Panc1 (cell line): ENCODE results near the gene ANKRD40.

Source experiments
- POLR2AphosphoS5 ChIP-seq: IDR thresholded peaks from 2 replicates; pipeline ENCODE4 v1.6.1; 2012; ENCODE audit warnings: mild to moderate bottlenecking, low read depth, low read length, moderate library complexity
- SIN3A ChIP-seq: IDR thresholded peaks from 2 replicates; pipeline ENCODE4 v1.6.1; 2012; ENCODE audit warnings: low read depth, mild to moderate bottlenecking, low read length, moderate library complexity, borderline replicate concordance; ENCODE audit not compliant: insufficient read depth
- TCF7L2 ChIP-seq: IDR thresholded peaks from 2 replicates; pipeline ENCODE4 v1.6.1; 2011; ENCODE audit warnings: mild to moderate bottlenecking, low read depth, low read length, inconsistent platforms
- TF ChIP-seq, protein P1 (sequence below): fragments of 450-650 bp; IDR thresholded peaks from 2 replicates; pipeline ENCODE4 v1.5.1; 2017; ENCODE audit warnings: mild to moderate bottlenecking
- TF ChIP-seq, protein P2 (sequence below), 2 experiments: IDR thresholded peaks; 2 replicates each; pipeline ENCODE4 v1.6.1; 2011 to 2012; ENCODE audit warnings: low read depth in 2 of 2, control low read depth in 1 of 2, low read length in 1 of 2, mild to moderate bottlenecking in 1 of 2, moderate library complexity in 1 of 2; ENCODE audit not compliant: insufficient read depth in 1 of 2

DNA sequence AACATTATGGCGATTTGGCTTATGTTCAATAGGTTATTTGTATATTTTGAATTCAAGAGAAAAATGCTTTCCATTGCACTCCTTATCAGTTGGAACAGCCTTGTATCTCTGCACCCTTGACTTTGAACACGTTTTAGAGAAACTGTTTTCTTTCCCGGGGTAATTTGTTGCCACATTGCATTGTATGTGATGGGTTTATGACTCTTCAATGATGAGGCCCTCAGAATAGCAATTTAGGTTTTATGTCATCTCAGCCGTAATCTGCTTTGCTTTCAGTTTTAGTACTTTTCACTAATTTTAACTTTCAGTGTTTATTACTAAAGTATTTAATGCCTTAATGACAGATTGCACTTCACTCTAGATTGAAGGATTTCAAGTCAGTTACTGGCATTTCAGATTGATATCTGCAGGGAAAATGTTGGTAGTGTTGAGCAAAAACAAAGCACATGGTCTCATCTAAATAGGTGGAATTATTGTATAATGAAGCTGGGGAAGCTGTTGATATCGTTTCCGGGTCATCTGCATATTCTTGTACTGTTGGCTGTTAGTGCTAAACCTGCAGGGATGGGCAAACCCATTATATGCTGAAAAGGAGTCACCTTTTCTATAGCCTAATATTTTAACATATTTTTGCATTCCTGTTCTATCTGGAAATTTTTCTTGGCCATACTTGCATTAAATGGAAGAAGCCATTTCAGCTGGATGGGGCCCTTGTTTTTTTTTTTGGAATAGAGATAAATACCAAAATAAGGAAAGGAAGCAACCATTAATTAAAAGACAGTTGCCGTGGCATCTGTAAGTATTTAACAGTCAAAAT is 13.7 kb upstream of the ANKRD40 start:
- TF ChIP-seq, protein P1, sequence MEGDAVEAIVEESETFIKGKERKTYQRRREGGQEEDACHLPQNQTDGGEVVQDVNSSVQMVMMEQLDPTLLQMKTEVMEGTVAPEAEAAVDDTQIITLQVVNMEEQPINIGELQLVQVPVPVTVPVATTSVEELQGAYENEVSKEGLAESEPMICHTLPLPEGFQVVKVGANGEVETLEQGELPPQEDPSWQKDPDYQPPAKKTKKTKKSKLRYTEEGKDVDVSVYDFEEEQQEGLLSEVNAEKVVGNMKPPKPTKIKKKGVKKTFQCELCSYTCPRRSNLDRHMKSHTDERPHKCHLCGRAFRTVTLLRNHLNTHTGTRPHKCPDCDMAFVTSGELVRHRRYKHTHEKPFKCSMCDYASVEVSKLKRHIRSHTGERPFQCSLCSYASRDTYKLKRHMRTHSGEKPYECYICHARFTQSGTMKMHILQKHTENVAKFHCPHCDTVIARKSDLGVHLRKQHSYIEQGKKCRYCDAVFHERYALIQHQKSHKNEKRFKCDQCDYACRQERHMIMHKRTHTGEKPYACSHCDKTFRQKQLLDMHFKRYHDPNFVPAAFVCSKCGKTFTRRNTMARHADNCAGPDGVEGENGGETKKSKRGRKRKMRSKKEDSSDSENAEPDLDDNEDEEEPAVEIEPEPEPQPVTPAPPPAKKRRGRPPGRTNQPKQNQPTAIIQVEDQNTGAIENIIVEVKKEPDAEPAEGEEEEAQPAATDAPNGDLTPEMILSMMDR = no peak
- TF ChIP-seq SIN3A (no peak), TCF7L2 (no peak), POLR2AphosphoS5 (no peak)
- TF ChIP-seq, protein P2, sequence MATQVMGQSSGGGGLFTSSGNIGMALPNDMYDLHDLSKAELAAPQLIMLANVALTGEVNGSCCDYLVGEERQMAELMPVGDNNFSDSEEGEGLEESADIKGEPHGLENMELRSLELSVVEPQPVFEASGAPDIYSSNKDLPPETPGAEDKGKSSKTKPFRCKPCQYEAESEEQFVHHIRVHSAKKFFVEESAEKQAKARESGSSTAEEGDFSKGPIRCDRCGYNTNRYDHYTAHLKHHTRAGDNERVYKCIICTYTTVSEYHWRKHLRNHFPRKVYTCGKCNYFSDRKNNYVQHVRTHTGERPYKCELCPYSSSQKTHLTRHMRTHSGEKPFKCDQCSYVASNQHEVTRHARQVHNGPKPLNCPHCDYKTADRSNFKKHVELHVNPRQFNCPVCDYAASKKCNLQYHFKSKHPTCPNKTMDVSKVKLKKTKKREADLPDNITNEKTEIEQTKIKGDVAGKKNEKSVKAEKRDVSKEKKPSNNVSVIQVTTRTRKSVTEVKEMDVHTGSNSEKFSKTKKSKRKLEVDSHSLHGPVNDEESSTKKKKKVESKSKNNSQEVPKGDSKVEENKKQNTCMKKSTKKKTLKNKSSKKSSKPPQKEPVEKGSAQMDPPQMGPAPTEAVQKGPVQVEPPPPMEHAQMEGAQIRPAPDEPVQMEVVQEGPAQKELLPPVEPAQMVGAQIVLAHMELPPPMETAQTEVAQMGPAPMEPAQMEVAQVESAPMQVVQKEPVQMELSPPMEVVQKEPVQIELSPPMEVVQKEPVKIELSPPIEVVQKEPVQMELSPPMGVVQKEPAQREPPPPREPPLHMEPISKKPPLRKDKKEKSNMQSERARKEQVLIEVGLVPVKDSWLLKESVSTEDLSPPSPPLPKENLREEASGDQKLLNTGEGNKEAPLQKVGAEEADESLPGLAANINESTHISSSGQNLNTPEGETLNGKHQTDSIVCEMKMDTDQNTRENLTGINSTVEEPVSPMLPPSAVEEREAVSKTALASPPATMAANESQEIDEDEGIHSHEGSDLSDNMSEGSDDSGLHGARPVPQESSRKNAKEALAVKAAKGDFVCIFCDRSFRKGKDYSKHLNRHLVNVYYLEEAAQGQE (IDR thresholded peaks at IDR 0.05; ENCODE audit: insufficient read depth in 1 of 2, low read depth in 2 of 2, low read length in 1 of 2) = no peak
